ENCODE results near the gene NADK.
"Not testable (repeated sequence)": the region's sequence is repeated elsewhere in the genome, so short reads cannot be mapped to it uniquely, and the experiment has no call there.

Gene NADK

GRCh38 chr1:1742529-1742928 lies 35.7 kb downstream of the NADK start:
- not testable (repeated sequence) for DNase-seq

DNA sequence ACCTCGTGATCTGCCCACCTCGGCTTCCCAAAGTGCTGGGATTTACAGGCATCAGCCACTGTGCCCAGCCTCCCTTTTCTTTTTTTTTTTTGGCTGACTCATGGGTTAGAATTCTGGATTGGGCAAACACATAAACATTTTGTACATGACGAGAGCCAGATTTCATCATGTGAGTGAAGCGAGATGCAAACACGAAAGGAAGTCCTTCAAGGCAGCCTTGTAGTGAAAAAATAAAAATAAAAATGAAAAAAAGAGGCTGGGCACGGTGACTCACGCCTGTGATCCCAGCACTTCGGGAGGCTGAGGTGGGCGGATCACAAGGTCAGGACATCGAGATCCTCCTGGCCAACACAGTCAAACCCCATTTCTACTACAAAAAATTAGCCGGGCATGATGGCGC lies 37.3 kb downstream of the NADK start:
- DNase-seq: not testable (repeated sequence)

GRCh38 chr1:1738799-1739337 lies 39.4 kb downstream of the NADK start:
- not testable (repeated sequence) for DNase-seq

- not testable (repeated sequence) for DNase-seq
These were observed 40.3 kb downstream of the NADK start for GRCh38 chr1:1737675-1738590.

GRCh38 chr1:1732381-1732780 lies 45.9 kb downstream of the NADK start:
- DNase-seq: no peak

DNA sequence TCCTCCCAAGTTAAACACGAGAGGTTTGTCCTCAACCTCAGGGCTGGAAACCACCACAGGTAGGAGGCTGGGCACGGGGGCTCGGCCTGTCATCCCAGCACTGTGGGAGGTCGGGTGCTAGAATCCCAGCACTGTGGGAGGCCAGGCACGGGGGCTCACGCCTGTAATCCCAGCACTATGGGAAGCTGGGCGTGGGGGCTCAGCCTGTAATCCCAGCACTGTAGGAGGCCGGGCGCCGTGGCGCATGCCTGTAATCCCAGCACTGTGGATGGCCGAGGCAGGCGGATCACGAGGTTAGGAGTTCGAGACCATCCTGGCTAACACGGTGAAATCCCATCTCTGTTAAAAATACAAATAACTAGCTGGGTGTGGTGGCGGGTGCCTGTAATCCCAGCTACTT lies 47.4 kb downstream of the NADK start:
- DNase-seq: no peak

GRCh38 chr1:1730230-1730629 lies 48.0 kb downstream of the NADK start:
- DNase-seq: not testable (repeated sequence)

DNA sequence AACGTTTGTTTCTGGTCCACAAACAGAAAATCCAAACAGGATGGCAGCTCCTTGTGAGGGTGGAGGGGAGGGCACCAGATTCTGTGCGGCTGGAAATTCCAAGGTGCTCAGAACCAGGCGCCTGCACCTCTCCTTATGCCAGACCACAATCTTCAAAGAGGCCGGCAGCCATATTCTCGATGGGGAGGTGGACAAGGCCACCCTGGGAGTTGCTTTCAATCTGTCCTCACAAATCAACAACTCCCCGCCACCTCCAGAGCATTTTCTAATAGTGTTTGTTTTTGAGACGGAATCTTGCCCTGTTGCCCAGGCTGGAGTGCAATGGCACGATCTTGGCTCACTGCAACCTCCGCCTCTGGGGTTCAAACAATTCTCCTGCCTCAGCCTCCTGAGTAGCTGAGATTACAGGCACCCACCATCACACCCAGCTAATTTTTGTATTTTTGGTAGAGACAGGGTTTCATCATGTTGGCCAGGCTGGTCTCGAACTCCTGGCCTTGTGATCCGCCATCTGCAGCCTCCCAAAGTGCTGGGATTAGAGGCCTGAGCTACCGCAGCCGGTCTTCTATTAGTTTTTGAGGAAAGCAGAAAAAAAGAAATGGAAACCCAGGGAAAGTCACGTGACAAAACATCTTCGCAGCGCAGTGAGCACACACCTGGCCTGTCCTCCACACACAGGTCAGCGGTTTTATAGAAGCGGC lies 49.0 kb downstream of the NADK start:
- not testable (repeated sequence) for DNase-seq

DNA sequence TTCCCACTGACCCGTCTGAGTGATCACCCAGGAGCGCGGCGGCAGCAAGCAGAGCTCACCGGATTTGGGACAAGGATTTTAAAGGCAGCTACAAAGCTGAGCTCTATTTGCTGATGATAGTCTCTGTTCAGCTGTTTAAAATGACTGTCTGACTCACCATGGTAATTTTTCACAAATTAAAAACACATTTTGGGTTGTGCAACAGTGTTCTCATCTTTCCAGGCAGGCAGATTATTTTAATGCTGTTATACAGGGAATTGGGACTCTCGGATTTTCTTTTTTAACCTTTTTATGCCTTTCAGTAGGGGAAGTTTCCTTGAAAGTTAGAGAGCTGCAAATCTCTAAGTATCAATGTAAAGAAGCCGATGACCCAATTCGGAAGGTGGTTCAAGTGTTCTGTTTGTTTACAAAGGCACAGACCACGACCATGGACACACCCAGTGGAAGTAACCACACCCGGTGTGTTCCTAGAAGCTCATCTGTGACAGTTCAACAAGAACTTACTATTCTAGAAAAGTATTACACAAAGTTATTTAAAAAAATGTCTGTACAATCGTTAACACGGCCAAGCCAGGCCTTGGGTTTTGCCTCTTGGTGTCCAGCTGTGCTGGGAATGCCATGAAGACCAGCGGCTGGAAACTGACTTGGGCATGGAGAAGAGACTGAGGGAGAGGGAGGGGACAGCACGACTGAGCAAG lies 49.8 kb downstream of the NADK start:
- not testable (repeated sequence) for DNase-seq

DNA sequence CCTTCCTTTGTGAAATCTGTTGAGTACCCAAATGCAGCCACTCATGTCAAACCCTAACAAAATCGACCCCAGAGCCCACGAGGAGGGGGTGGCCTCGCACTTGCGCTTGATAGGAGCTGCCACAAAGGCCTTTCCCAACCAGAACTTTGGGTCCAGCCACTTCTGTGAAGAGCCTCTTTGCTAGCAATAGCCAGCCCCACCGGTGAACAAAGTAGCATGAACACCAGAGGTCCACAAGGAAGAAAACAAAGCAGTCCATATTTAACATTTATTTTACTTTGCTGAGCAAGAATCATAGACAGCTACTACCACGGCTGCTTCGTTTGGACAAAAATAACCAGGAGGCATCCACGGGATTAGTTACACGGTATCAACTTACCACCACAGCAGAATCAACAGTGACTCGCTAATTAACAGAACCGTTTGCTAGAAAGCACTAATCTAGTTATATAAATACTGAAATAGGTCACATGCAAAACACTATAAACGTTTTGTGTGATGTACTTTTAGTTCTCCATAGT lies 51.1 kb downstream of the NADK start:
- not testable (repeated sequence) for DNase-seq

GRCh38 chr1:1726088-1726487 lies 52.2 kb downstream of the NADK start:
- DNase-seq: not testable (repeated sequence)

DNA sequence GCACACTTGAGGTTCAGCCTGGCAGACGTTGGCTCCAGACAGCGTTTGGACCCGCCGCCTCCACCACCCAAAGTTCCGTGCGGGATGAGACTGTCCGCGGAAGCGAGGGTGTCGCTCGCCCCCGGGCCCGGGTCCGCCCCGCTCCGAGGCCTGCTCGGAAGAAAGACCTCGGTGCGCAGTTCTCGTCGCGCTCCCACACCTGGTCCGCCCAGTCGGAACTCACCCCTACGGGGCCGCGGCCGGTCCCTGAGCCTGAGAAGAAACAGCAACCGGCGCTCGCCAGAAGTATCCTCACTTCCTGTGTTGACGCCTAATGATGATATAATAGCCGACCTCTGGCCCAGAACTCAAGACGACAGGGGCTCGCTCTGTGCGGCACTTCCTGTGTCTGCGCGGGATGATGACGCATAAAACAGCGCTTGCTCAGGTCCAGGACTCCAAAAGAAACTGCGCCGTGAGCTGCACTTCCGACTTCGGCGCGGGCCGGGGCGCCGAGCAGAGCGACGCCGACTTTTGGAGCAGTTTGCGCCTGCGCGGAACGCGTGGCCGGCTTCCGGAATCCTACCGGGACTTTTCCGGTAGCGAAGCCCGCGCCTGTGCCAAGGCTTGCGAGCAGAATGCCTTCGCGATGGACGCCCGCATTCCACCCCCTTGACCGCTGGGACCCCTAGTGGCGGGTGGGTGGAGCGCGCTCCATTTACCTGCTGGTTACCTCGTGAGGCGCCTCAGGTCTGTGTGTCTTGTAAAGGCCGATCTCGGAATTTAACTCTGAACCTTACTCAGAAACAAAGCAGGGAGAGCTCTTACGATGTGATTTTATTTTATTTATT lies 54.0 kb downstream of the NADK start, which contains the start of gene CDK11A:
Gene CDK11A, minus strand, starts transcription at position 323 of the 830 bp plus-strand sequence. CDS start 1,539 bp downstream, outside the sequence.
- peak; percentile 89 for DNase-seq

- no peak for DNase-seq
These were observed 57.1 kb downstream of the NADK start for GRCh38 chr1:1721201-1721600.

DNA sequence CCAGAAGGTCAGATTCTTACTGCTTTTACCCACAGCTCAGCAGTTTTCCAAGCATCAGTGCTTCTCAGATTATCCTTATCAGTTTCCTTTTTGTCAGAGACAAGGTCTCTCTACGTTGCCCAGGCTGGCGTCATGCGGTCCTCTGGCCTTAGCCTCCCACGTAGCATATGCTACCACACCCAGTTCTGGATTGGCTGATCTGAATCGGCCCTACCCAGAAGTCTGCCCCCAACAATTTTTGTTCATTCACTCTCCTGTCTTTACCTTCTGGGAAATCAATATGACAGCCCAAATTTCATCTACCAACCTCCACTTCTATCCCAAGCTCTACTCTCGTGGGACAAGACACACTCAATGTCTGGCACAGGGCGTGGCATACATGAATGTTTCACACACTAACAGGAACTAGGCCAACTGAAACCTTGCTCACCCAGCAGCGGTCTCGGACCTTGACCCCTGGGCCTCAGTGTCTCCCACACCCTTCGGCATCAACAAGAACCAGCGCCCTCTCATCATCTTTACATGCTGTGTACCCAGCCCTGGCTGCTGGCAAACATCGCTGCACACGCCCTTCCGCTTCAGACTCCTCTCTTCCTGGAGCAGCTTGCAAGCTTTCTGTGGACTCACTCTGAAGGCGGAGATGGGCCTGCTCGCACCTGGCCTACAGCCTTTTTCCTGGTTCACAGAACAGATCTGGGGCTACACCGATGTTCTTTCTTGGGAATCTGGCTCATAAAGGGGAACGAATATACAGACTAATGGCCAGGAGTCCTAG lies 63.0 kb downstream of the NADK start:
- DNase-seq: not testable (repeated sequence)

DNA sequence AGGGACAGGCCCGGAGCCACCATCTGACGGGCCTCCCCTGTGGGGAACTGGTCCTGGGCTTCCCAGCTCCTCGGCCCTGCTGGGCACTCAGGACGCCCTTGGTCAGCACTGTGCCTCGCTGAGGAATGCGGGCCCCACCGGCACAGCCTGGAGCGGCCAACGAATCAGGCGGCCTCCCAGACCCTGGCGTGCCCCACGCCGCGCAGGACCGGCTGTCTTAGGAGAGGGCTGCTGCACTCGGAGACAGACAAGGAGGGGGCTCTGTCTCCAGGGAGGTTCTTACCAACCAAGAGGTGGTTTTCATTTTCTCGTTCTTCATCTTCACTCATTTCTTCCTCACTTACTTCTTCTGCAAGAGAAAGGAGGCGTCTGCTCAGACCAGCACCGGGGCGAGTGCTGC lies 70.4 kb downstream of the NADK start:
- not testable (repeated sequence) for DNase-seq

GRCh38 chr1:1707241-1707640 lies 71.0 kb downstream of the NADK start:
- DNase-seq: not testable (repeated sequence)

DNA sequence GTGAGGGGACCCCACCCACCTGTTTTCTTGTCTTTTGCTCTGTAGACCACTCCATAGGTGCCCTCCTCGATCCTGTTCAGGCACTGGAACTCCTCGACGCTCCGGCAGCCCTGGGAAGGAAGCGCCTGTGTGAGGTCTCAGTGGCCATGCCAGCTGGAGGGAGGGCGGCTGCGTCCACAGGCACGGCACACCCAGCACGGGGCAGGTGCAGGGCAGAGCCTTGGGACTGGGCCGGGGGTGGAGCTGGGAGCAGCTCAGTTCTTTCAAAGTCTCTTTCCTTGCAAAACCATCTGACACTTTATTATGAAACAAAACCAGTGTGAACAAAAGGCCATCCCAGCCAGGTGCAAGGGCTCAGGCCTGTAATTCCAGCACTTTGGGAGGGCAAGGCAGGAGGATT lies 72.6 kb downstream of the NADK start:
- DNase-seq: not testable (repeated sequence)

- DNase-seq: not testable (repeated sequence)
These were observed 73.8 kb downstream of the NADK start for GRCh38 chr1:1704284-1704957.

DNA sequence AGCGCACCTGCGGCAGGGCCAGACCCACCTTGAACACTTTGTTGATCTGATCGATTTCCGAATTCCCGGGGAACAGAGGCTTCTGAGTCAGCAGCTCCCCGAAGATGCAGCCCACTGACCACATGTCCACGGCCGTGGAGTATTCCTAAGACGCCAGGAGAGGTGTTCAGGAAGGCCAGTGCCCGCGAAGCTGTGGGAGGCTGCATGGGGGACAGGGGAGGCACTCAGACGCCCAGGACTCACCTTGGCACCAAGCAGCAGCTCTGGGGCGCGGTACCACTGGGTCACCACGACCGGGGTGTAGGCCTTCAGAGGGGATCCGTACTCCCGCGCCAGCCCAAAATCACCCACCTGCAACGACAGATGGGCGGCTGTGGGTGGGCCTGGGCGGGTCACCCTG lies 74.5 kb downstream of the NADK start:
- no peak for DNase-seq

DNA sequence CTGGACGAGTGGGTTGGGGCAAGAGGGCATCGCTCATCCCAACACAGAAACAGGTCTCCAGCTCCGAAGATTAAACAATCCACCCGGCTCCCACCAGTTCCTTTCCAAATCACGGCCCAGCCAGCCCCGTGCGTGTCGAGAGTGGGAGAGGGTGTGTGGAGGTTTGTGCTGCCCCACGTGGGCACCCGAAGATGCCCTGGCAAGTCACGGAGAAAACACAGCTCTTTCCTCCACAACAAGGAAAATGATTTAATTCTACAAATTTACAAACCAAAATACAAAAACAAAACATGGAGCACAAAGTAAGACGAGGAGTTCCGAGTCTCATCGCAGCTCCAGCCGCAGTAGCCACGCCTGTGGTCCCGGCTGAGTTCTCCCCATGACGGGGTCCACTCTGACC lies 75.8 kb downstream of the NADK start:
- not testable (repeated sequence) for DNase-seq
